Type B pancreatic cell (in vitro differentiated cells): Measurements from ENCODE around the gene DGCR8. TPM values are rescaled to one million over a fixed set of nuclear protein-coding genes. Genes with fewer than 3 reads are reported as not detected.

Experiments
- DNase-seq: peaks from one replicate; pipeline ENCODE4 v3.0.0; 2021; ENCODE audit warnings: mixed read lengths; ENCODE audit not compliant: unreplicated experiment; ENCODE audit errors: extremely low spot score
- H3K27ac Mint-ChIP-seq: 2 replicates; pipeline ENCODE4 v1.8.0; 2021; ENCODE audit warnings: mild to moderate bottlenecking, mixed read lengths
- H3K27me3 Mint-ChIP-seq: 2 replicates; pipeline ENCODE4 v1.8.0; 2021; ENCODE audit warnings: mixed read lengths
- H3K36me3 Mint-ChIP-seq: 2 replicates; pipeline ENCODE4 v1.8.0; 2021; ENCODE audit warnings: mixed read lengths
- H3K4me1 Mint-ChIP-seq: one replicate; pipeline ENCODE4 v1.8.0; 2021; ENCODE audit warnings: mixed read lengths; ENCODE audit not compliant: unreplicated experiment
- H3K4me3 Mint-ChIP-seq: 2 replicates; pipeline ENCODE4 v1.8.0; 2021; ENCODE audit warnings: mild to moderate bottlenecking, mixed read lengths
- H3K9me3 Mint-ChIP-seq: 2 replicates; pipeline ENCODE4 v1.8.0; 2021; ENCODE audit warnings: mixed read lengths
- total RNA-seq: library from RNA; stranded (reverse); gene quantifications from 2 replicates; pipeline ENCODE4 v1.2.1, GENCODE V29; 2021; ENCODE audit warnings: low replicate concordance
- TF ChIP-seq, protein P1 (sequence below): fragments of 200-600 bp; sonication (generic); conservative IDR thresholded peaks from 2 replicates; pipeline ENCODE4 v1.5.0; 2021; ENCODE audit warnings: antibody characterized with exemption, mild to moderate bottlenecking

DGCR8 gene
- total RNA-seq, 1 donor from 2014 or later: 61.3 TPM

DNA sequence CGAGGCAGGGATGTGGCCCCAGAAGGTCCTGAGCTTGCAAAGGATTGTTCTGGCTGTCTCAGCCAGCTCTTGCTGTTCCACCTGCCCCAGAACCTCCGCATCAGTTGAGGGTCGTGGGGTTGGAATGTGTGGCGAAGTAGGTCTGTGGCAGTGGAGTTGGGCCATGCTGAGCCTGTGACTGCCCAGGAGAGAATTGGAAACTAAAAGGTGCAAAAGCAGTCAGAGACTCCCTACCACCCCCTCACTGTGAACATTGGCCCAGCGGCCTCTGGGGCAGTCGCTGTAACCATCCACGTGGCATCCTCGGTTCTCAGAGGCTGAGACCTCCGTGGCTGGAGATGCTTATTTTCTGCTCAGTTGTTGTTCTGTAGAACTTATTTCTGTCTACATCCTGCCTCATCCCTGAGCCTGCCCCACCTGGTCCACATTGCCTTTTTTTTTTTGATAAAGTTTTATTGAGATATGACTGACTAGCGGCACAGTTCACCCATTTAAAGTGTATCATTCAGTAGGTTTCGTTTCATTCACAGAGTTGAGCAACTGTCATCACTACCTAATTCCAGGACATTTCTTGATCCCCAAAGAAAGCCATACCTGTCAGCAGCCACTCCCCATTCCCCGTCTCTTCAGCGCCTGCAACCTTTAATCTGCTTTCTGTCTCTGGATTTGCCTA is 22.3 kb upstream of the DGCR8 start:
- Mint-ChIP-seq H3K4me3 (no peak overlapping the region), H3K9me3 (no peaks in the 10 kb centered on the region), H3K27ac (no peak overlapping the region), H3K4me1 (no peaks in the 10 kb centered on the region), H3K36me3 (no peaks in the 10 kb centered on the region), H3K27me3 (no peaks in the 10 kb centered on the region)
- TF ChIP-seq, protein P1, sequence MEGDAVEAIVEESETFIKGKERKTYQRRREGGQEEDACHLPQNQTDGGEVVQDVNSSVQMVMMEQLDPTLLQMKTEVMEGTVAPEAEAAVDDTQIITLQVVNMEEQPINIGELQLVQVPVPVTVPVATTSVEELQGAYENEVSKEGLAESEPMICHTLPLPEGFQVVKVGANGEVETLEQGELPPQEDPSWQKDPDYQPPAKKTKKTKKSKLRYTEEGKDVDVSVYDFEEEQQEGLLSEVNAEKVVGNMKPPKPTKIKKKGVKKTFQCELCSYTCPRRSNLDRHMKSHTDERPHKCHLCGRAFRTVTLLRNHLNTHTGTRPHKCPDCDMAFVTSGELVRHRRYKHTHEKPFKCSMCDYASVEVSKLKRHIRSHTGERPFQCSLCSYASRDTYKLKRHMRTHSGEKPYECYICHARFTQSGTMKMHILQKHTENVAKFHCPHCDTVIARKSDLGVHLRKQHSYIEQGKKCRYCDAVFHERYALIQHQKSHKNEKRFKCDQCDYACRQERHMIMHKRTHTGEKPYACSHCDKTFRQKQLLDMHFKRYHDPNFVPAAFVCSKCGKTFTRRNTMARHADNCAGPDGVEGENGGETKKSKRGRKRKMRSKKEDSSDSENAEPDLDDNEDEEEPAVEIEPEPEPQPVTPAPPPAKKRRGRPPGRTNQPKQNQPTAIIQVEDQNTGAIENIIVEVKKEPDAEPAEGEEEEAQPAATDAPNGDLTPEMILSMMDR: no peak
- DNase-seq: no peak

- Mint-ChIP-seq H3K36me3 (no peaks in the 10 kb centered on the region), H3K27ac (peak overlapping the region; percentile 16), H3K9me3 (no peaks in the 10 kb centered on the region), H3K27me3 (no peaks in the 10 kb centered on the region), H3K4me1 (no peaks in the 10 kb centered on the region), H3K4me3 (no peak overlapping the region)
- TF ChIP-seq, protein P1: no peak
- DNase-seq: no peak
Measured at GRCh38 chr22:20058989-20059770, 20.9 kb upstream of the DGCR8 start.

- Mint-ChIP-seq H3K4me1 (no peaks in the 10 kb centered on the region), H3K9me3 (no peaks in the 10 kb centered on the region), H3K27ac (no peak overlapping the region), H3K4me3 (no peak overlapping the region), H3K36me3 (no peaks in the 10 kb centered on the region), H3K27me3 (no peaks in the 10 kb centered on the region)
- TF ChIP-seq, protein P1: no peak
- no peak for DNase-seq
Measured at GRCh38 chr22:20060700-20061480, 19.2 kb upstream of the DGCR8 start.

GRCh38 chr22:20061481-20061861 is 18.6 kb upstream of the DGCR8 start:
- H3K9me3 Mint-ChIP-seq: no peaks in the 10 kb centered on the region
- no peak overlapping the region for H3K27ac Mint-ChIP-seq
- H3K4me1 Mint-ChIP-seq: no peaks in the 10 kb centered on the region
- H3K36me3 Mint-ChIP-seq: no peaks in the 10 kb centered on the region
- DNase-seq: no peak
- no peaks in the 10 kb centered on the region for H3K27me3 Mint-ChIP-seq
- TF ChIP-seq, protein P1: no peak
- H3K4me3 Mint-ChIP-seq: no peak overlapping the region

DNA sequence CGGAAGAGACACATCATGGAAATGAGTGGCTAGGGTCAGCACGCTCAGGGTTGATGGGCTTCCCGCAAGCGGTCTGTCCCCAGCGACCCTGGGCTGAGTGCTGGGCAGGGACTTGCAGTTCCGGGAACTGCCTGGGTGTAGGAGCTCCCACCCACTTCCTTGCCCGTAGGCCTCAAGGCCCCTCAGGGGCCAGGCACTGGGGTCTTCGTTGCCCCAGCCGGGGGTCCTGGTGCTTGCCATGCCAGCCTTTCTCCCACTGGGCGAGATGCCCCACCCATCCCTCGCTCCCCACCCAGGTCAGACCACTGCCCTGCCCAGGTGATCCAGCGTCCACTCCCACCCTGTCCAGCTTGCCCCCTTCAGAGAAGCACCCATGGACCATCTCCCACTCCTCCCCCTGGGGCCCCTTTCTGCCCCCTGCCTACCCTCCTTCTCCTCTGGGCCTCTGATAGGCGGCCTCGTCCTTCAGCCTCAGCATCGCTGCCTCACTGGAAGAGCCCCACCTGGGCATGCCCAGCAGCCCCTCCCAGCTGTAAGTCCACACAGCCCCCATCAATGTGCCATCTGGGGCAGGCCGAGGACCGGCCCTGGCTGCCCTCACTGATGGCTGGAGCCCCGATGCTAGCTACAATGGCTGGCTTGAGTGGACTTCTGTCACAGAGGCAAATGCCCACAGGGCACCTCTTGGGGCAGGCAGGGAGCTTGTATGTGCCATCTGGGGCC is 17.8 kb upstream of the DGCR8 start:
- no peaks in the 10 kb centered on the region for H3K4me1 Mint-ChIP-seq
- no peak for DNase-seq
- no peak overlapping the region for H3K4me3 Mint-ChIP-seq
- H3K36me3 Mint-ChIP-seq: no peaks in the 10 kb centered on the region
- H3K27ac Mint-ChIP-seq: no peak overlapping the region
- TF ChIP-seq, protein P1: no peak
- no peaks in the 10 kb centered on the region for H3K27me3 Mint-ChIP-seq
- no peaks in the 10 kb centered on the region for H3K9me3 Mint-ChIP-seq
